H1 (cell line): ENCODE results near the gene SLC66A2.

Source experiments
- BRCA1 ChIP-seq: IDR thresholded peaks from 2 replicates; pipeline ENCODE4 v1.6.1; 2012; ENCODE audit warnings: low read depth, low read length, improper control_type of control experiment
- CREB1 ChIP-seq: IDR thresholded peaks from 2 replicates; pipeline ENCODE4 v1.6.1; 2012; ENCODE audit warnings: inconsistent platforms
- PHF8 ChIP-seq: fragments of 200-600 bp; sonication (generic); conservative IDR thresholded peaks from 2 replicates; pipeline ENCODE4 v1.7.1; 2012; ENCODE audit warnings: low read depth, mild to moderate bottlenecking, inconsistent platforms, low read length, moderate library complexity
- POLR2A ChIP-seq, 2 experiments: IDR thresholded peaks; 1 replicate in 1 of 2; 2 replicates in 1 of 2; pipeline ENCODE4 v1.6.1; 2011; ENCODE audit warnings: low read depth in 2 of 2, low read length in 2 of 2, mild to moderate bottlenecking in 2 of 2; ENCODE audit errors: control extremely low read depth in 1 of 2

DNA sequence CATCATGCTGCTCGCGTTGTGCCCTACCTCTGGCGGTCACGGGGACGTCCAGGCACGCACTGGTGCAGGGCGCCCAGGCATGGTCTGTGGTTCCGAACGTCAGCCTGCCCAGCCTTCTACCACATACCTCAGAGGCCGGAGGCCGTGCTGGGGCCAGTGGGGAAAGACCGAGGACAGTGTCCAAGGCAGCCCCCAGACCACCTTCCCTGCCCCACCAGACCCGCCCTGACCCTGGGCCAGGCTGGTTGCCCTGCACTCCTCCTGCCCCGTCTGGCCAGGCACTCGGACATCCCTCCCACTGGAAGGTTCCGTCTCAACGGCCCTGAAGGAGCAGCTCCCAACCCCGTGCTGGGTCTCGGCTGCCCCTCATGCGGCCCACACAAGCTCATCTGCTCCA is 32.8 kb downstream of the SLC66A2 start:
- TF ChIP-seq CREB1 (no peak), POLR2A (IDR thresholded peaks at IDR 0.05; ENCODE audit: control extremely low read depth in 1 of 2, low read depth in 2 of 2, low read length in 2 of 2) (no peak), PHF8 (no peak), BRCA1 (no peak)
